Esophagus muscularis mucosa (tissue), 4 donors: Measurements from ENCODE around the gene MON1B.
A peak's percentile ranks its signal among the peaks of the same experiment; 100 is the strongest.

Experiments used
- EP300 ChIP-seq: sonication (generic); formaldehyde crosslinking; IDR thresholded peaks from one replicate; pipeline ENCODE4 v1.6.1; 2017; ENCODE audit warnings: antibody characterized with exemption
- POLR2A ChIP-seq: fragments of 450-650 bp; IDR thresholded peaks from one replicate; pipeline ENCODE4 v1.6.1; 2017; ENCODE audit warnings: antibody characterized with exemption, moderate library complexity, mild to moderate bottlenecking, low read depth
- POLR2AphosphoS5 ChIP-seq, 2 donors: sonication (generic); formaldehyde crosslinking; IDR thresholded peaks; one replicate each; pipeline ENCODE4 v1.6.1; 2017; ENCODE audit warnings: antibody characterized with exemption in 2 of 2
- TF ChIP-seq, protein P1 (sequence below), 3 experiments: fragments of 200-600 bp in 2 of 3; fragments of 450-650 bp in 1 of 3; sonication (generic) in 2 of 3; IDR thresholded peaks; one replicate each; pipeline ENCODE4 v1.5.1; 2017 to 2019; ENCODE audit warnings: antibody characterized with exemption in 3 of 3, mild to moderate bottlenecking in 2 of 3, moderate library complexity in 1 of 3

GRCh38 chr16:77191259-77191969, 424 bp downstream of the MON1B start:
- TF ChIP-seq POLR2AphosphoS5 (IDR thresholded peaks at IDR 0.05) (no peak), POLR2A (no peak), EP300 (peak; percentile 1)
- TF ChIP-seq, protein P1, sequence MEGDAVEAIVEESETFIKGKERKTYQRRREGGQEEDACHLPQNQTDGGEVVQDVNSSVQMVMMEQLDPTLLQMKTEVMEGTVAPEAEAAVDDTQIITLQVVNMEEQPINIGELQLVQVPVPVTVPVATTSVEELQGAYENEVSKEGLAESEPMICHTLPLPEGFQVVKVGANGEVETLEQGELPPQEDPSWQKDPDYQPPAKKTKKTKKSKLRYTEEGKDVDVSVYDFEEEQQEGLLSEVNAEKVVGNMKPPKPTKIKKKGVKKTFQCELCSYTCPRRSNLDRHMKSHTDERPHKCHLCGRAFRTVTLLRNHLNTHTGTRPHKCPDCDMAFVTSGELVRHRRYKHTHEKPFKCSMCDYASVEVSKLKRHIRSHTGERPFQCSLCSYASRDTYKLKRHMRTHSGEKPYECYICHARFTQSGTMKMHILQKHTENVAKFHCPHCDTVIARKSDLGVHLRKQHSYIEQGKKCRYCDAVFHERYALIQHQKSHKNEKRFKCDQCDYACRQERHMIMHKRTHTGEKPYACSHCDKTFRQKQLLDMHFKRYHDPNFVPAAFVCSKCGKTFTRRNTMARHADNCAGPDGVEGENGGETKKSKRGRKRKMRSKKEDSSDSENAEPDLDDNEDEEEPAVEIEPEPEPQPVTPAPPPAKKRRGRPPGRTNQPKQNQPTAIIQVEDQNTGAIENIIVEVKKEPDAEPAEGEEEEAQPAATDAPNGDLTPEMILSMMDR (IDR thresholded peaks at IDR 0.05), result peak in 1 of 3 experiments; percentile 1
